ENCODE results near the gene CREB5.

The CREB5 gene

GRCh38 chr7:28872226-28872625 is 459.9 kb downstream of the CREB5 start:
- DNase-seq: no peak

DNA sequence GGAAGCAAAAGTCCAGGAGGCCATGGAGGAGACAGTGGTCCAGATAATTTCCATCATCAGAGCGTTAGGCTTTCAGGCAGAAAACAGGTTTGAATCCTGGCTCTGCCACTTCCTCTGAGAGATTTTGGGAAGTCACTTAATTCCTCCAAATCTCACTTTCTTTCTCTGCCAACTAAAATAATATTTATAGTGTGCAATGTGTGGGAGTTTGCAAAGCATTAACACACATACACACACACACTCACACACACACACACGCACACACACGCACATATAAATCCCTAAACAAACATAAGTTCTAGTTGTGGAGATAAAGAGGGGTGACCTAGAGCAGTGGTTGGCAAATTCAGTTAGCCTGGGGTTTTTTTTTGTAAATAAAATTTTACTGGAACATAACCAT is 461.0 kb downstream of the CREB5 start:
- no peak for DNase-seq

- no peak for DNase-seq
Observed at GRCh38 chr7:28874001-28874400, 461.7 kb downstream of the CREB5 start.

Measured in retina (tissue), 1 donor.